ENCODE results near the gene PIP4P1.
"Not testable (repeated sequence)": the region's sequence is repeated elsewhere in the genome, so short reads cannot be mapped to it uniquely, and the experiment has no call there.

PIP4P1 gene

GRCh38 chr14:20454516-20455354 lies 6.5 kb downstream of the PIP4P1 start, which contains the start of the genes APEX1 and OSGEP:
Gene APEX1 (plus strand): TSS chr14:20455226. CDS start chr14:20455646, 420 bp downstream.
Gene OSGEP (minus strand): TSS chr14:20454812. CDS start chr14:20454683, 129 bp downstream.
- peak; percentile 99 to 100 for DNase-seq (ENCODE audit: low read depth in 2 of 2)
- H3K4me3 ChIP-seq (replicated peaks in 1 of 2; ENCODE audit: low read depth in 2 of 2, low read length in 2 of 2) = peak within 1 kb of the TSS; percentile 84 to 94
- TF ChIP-seq CTCF (IDR thresholded peaks at IDR 0.05; ENCODE audit: low read depth, low read length) = no peak

DNA sequence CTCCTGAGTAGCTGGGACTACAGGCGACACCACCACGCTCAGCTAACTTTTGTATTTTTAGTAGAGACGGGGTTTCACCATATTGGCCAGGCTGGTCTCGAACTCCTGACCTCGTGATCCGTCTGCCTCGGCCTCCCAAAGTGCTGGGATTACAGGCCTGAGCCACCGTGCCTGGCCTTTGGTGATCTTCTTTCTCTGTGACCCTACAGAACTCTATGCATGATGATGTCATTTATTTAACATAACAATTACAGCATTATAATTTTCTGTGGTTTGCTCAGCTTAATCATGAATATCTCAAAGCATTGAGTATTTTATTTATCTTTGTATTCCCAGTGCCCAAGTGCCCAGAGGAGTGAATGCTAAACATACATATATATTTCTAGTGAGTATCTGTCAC lies 8.4 kb downstream of the PIP4P1 start:
- not testable (repeated sequence) for H3K4me3 ChIP-seq (replicated peaks in 1 of 2; ENCODE audit: low read depth in 2 of 2, low read length in 2 of 2); DNase-seq (ENCODE audit: low read depth in 2 of 2)

- no peak for DNase-seq (ENCODE audit: low read depth in 2 of 2)
- no peak overlapping the region for H3K4me3 ChIP-seq (replicated peaks in 1 of 2; ENCODE audit: low read depth in 2 of 2, low read length in 2 of 2)
- no peak for TF ChIP-seq CTCF (IDR thresholded peaks at IDR 0.05; ENCODE audit: low read depth, low read length)
These were observed 14.3 kb downstream of the PIP4P1 start for GRCh38 chr14:20446889-20447288.

DNA sequence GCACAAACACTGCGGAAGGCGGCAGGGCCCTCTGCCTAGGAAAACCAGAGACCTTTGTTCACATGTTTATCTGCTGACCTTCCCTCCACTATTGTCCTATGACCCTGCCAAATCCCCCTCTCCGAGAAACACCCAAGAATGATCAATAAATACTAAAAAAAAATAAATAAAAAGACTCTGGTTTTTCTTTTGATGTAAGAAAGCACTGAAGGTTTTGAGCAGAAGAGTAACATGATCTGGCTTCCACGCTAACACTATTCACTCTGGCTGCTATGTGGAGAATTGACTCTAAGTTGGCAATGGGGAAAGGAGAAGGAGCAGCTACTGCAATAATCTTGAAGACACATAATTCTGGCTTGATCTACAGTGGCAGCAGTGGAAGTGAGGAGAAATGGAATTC lies 17.6 kb downstream of the PIP4P1 start:
- not testable (repeated sequence) for DNase-seq (ENCODE audit: low read depth in 2 of 2); H3K4me3 ChIP-seq (replicated peaks in 1 of 2; ENCODE audit: low read depth in 2 of 2, low read length in 2 of 2)

GRCh38 chr14:20441461-20441860 lies 19.8 kb downstream of the PIP4P1 start:
- DNase-seq (ENCODE audit: low read depth in 2 of 2) = no peak
- TF ChIP-seq CTCF (IDR thresholded peaks at IDR 0.05; ENCODE audit: low read depth, low read length) = no peak
- H3K4me3 ChIP-seq (replicated peaks in 1 of 2; ENCODE audit: low read depth in 2 of 2, low read length in 2 of 2) = no peak overlapping the region

DNA sequence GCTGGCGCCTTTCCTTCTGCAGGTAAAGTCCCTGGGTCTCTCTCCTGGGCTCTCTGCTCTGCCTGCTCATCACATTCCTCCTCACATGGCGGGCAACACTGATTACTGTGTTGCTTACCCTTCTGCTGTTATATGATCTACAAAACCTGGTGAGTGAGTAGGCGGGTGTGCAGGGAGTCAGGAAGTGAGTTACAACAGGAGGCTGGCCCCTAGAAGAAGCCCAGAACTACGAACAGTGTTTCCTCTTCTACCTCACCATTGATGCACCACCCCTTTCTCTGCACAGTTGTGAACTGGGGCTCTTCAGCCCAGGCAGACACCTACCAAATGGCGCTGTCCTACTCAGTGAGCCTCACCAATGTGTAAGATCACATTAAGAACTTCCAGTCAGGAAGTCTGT lies 20.4 kb downstream of the PIP4P1 start:
- TF ChIP-seq CTCF (IDR thresholded peaks at IDR 0.05; ENCODE audit: low read depth, low read length) = no peak
- DNase-seq (ENCODE audit: low read depth in 2 of 2) = no peak
- H3K4me3 ChIP-seq (replicated peaks in 1 of 2; ENCODE audit: low read depth in 2 of 2, low read length in 2 of 2) = no peak overlapping the region

DNA sequence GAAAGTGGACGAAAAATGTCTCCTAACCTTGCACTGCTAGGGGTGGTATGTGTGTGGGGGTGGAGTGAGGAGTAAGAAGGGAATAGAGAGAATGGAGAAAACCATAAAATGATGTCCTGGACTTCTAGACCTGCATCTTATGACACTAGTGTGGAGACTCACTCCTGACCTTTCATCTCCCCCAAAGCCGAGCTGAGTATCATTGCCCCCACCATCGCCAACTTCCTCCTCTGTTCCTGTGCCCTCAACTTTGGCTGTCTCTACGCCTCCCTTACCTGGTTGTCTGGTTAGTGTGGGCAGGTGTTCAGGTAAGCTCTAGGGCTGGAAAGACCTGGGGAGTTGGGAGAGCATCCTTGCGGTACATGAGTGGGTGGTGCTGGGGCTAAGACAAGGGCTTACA lies 20.8 kb downstream of the PIP4P1 start:
- H3K4me3 ChIP-seq (replicated peaks in 1 of 2; ENCODE audit: low read depth in 2 of 2, low read length in 2 of 2) = no peak overlapping the region
- TF ChIP-seq CTCF (IDR thresholded peaks at IDR 0.05; ENCODE audit: low read depth, low read length) = no peak
- DNase-seq (ENCODE audit: low read depth in 2 of 2) = no peak

- TF ChIP-seq CTCF (IDR thresholded peaks at IDR 0.05; ENCODE audit: low read depth, low read length) = no peak
- H3K4me3 ChIP-seq (replicated peaks in 1 of 2; ENCODE audit: low read depth in 2 of 2, low read length in 2 of 2) = no peak overlapping the region
- no peak for DNase-seq (ENCODE audit: low read depth in 2 of 2)
These were observed 22.6 kb downstream of the PIP4P1 start for GRCh38 chr14:20438664-20439063.

All from cardiac fibroblast (primary cell).